Fibroblast of peridontal ligament (primary cell): Measurements from ENCODE around the gene BAIAP3.

Experiments
- DNase-seq: peaks from one replicate; pipeline ENCODE4 v3.0.0-alpha.2; 2010; ENCODE audit errors: extremely low read depth

Gene BAIAP3

DNA sequence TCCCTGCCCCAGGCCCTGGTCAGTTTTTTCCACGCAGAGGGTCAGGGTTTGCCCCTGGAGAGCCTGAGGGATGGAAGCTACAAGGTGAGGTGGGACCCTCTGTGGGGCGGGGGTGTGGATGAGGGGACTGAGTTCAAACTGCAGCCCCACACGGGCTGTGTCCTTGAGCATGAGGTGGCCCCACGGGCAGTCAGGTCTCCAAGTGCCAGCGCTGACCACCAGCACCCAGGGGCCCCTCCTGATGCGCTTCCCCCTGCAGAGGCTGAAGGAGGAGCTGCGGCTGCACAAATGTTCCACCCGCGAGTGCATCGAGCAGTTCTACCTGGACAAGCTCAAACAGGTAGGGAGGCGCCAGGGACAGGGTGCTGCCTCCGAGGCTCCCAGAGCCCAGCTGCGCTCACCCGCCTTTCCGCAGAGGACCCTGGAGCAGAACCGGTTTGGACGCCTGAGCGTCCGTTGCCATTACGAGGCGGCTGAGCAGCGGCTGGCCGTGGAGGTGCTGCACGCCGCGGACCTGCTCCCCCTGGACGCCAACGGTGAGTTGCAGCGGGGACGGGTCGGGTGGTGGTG, 13.9 kb downstream of the BAIAP3 start:
- DNase-seq, result no peak

- no peak for DNase-seq
Measured at GRCh38 chr16:1347962-1348361, 14.5 kb downstream of the BAIAP3 start.

- DNase-seq, result no peak
Measured at GRCh38 chr16:1348441-1348840, 15.0 kb downstream of the BAIAP3 start.

- no peak for DNase-seq
Measured at GRCh38 chr16:1348926-1349325, 15.5 kb downstream of the BAIAP3 start.

DNA sequence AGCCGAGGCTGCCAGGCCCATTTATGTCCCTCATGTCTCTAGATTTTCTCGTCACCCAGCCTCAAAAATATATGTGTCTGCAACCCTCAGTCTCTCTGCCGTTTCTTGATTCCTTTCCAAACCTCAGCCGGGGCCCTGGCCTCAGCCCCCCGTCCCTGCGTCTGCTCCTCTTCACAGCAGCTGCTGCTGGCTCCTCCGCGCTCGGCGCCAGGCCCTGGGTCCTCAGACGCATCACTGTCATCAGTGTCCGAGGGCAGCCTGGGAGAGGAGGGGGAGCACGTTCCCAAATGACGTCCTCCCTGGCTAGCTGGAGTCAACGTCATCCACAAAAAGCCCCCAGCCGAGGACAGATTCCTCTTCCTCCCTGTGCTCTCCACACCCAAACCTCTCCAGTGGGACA, 15.9 kb downstream of the BAIAP3 start:
- DNase-seq, result no peak

DNA sequence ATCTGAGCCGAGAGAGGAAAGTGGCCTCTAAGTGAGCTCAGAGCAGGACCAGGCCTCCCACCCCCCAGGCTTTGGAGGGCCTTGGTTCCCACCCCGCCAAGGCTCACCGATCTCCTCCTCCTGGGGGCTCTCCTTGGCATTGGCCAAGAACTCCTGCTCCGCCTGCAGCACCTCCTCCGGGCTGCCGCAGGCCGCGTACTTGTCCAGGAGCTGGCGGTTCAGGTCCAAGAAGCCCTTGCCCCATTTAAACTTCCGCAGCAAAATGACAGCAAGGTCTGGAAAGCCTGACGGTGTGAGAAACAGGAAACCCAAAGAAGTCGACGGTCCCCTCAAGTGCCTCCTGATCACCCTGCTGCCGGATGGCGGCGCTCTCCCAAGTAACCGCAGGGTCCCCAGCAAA, 16.5 kb downstream of the BAIAP3 start:
- no peak for DNase-seq

DNA sequence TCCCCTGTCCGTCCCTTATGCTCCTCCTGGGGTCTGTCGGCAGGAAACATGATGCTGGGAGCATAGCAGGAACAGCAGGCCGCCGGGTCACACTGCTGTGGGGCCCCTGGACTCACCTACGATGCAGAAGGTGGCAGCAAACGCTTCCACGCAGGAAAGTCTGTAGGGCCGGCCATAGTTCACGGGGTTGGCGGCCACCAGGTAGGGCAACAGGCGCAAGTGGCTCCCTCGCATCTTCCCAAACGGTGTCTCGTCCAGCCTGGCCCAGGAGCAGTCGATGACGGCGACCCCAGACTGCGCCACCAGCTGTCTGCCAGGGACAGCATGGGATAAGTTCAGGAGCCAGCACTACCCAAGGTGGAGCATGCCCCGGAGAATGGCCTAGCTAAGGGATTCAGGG, 17.2 kb downstream of the BAIAP3 start:
- no peak for DNase-seq

GRCh38 chr16:1351215-1351581, 17.8 kb downstream of the BAIAP3 start:
- no peak for DNase-seq

DNA sequence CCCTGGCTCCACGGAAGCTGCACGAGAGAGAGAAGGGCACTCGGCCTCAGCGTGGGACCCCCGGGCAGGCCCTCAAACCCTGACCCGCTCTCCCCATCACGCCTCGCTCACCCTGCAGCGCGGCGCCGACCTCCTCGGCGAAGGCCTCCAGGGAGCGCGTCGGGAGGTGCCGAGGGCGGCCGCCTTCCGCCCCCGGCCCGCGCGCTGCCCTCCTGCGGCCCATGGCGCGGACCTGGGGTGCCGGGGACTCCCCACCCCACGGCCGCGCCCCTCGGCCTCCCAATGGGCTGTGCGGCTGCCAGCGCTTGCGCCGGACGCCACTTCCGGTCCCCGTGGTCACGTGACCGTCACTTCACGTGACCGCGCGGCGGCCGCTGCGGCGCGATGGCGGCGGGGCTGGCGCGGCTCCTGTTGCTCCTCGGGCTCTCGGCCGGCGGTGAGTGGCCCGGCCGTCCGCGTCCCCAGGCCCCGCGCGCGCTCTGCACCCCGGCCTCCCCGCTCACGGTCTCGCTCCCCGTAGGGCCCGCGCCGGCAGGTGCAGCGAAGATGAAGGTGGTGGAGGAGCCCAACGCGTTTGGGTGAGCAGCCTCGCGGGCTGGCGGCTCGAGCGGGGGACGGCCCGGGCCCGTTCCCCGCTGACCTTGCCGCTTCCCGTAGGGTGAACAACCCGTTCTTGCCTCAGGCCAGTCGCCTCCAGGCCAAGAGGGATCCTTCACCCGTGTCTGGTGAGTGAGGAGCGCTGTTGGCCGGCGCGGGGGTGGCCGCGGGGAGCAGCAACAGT, 18.3 kb downstream of the BAIAP3 start, which contains the start of the genes GNPTG and TSR3:
Gene GNPTG (plus strand): TSS at position 350 of the 781 bp plus-strand sequence. CDS start 35 bp downstream, at position 385.
Gene TSR3 (minus strand): TSS at position 297 of the 781 bp plus-strand sequence. CDS start 74 bp downstream, at position 223.
- DNase-seq, result peak; percentile 80

GRCh38 chr16:1354815-1355540, 21.5 kb downstream of the BAIAP3 start:
- no peak for DNase-seq

- DNase-seq, result no peak
Measured at GRCh38 chr16:1355591-1355990, 22.1 kb downstream of the BAIAP3 start.

DNA sequence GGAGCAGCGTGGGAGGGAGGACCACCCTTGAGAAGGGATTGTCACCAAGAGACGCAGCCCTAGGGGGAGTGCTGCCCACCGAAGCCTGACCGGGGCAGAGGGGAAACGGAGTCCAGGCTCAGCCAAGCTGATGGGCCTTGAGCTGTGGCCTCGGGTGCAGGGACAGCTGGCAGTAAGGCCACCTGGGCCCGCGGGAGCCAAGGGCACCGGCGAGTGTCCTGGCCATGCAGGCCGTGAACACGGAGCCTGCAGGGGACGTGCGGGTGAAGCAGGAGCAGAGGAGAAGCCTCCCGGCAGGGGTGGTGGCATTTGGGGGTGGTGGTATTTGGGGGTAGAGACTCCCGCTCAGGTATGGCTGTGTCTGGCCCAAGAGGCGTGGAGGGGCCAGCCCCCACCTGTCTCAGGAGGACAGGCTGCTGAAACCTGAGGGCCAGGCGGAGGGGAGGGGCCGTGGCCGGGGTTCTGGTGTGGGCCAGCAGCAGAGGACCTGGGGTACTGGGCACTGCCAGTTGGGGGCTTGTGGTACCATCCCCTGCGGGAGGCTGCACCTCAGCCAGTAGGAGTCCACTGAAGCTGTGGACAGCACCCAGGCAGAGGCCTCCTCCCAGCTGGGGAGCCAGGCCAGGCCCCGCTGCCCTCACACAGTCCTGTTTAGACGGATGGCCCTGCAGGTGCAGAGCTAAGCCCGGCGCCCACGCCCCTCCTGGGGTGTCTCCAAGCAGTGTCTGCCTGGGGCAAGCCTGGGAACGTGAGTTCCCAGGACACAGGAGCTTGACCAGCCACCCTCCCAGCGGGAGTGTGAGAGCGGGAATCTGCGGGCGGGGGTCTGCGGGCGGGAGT, 22.8 kb downstream of the BAIAP3 start:
- DNase-seq, result no peak

- DNase-seq, result no peak
Measured at GRCh38 chr16:1357906-1358566, 24.6 kb downstream of the BAIAP3 start.

DNA sequence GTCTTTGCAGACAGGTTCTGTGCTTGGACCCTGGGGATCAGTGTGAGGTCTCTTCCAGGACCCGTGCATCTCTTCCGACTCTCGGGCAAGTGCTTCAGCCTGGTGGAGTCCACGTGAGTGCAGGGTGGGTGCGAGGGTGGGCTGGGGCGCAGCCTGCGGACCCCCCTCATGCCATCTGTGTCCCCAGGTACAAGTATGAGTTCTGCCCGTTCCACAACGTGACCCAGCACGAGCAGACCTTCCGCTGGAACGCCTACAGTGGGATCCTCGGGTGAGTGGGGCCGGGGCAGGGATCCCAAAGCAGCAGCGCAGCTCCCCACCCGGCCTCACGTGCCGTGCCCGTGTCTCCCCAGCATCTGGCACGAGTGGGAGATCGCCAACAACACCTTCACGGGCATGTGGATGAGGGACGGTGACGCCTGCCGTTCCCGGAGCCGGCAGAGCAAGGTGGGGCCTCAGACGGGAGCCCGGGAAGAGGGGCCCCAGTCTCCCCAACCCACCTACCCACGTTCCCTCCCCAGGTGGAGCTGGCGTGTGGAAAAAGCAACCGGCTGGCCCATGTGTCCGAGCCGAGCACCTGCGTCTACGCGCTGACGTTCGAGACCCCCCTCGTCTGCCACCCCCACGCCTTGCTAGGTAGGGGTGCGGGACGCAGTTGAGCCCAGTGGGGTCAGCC, 28.4 kb downstream of the BAIAP3 start:
- DNase-seq, result no peak

GRCh38 chr16:1362807-1363206, 29.4 kb downstream of the BAIAP3 start:
- DNase-seq, result no peak

- peak; percentile 12 for DNase-seq
Measured at GRCh38 chr16:1363501-1364041, 30.1 kb downstream of the BAIAP3 start.

DNA sequence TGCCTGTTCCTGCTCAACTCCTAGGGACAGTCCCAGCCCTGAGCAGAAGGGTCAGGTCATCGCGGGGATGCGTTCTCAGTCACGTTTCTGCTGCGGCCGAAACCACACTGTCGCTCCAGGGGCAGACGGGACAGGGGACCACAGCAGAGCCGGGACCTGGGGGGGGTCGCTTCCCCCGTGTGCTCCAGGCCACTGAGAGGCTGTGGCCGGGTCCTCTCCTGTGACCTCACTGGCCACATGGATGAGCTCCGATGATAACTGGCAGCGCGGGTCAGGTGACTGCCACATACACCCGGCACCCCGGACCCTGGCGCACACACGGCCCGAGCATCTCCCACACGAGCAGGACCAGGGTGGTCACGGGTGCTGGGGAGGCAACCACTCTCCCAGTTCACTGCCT, 31.1 kb downstream of the BAIAP3 start:
- no peak for DNase-seq

GRCh38 chr16:1366060-1366711, 32.7 kb downstream of the BAIAP3 start:
- DNase-seq, result no peak

DNA sequence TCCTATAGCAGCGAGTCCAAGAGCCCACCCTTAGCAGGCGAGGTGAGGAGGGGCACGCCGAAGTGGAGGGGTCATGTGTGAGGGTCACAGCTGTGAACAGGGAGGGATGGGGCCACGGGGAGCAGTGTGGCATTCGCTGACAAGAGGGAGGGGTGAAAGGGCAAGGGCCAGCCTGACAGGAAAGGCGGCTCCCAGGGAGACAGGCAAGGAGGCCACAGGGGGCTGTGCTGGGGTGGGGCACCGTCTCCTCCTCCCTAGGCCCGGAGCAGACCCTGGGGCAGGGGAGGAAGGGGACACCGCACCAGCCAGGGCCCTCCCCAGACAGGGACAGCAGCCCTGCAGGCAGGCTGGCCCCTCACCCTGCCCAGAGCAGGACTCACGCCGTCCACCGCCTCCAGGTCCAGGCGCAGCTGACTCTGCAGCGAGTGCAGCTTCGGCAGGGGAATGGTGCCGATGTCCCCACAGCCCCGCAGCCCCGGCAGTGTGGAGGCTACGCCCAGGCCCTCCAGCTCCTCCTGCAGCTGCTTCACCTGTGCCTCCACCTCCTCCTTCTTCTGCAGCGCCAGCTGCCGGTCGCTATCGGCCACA, 33.4 kb downstream of the BAIAP3 start:
- DNase-seq, result no peak
